Gastrocnemius medialis (tissue), 4 donors: ENCODE results near the gene SYCE3. TPM values are rescaled to one million over a fixed set of nuclear protein-coding genes. Genes with fewer than 3 reads are reported as not detected.

Source experiments
- ATAC-seq, 2 donors: fragments of 150-250 bp; one replicate each; pipeline ENCODE4 v1.9.1; 2016
- DNase-seq, 2 donors: peaks; one replicate each; pipeline ENCODE4 v3.0.0-alpha.2; 2019
- H3K27ac ChIP-seq, 4 donors: fragments of 200-600 bp; sonication (generic); 1 replicate in 1 of 4; 2 replicates in 3 of 4; pipeline ENCODE4 v1.5.1; 2016 to 2018; ENCODE audit warnings: mild to moderate bottlenecking in 2 of 4, moderate library complexity in 1 of 4
- H3K27me3 ChIP-seq, 3 donors: fragments of 200-600 bp; sonication (generic) in 2 of 3; 1 replicate in 1 of 3; 2 replicates in 2 of 3; pipeline versions ENCODE4 v1.5.1 to v1.6.0; 2016 to 2019; ENCODE audit warnings: mild to moderate bottlenecking in 1 of 3, moderate library complexity in 1 of 3
- H3K36me3 ChIP-seq, 2 donors: fragments of 200-600 bp; sonication (generic) in 1 of 2; one replicate each; pipeline ENCODE4 v1.5.1; 2017 to 2018
- H3K4me1 ChIP-seq, 2 donors: fragments of 200-600 bp; sonication (generic) in 1 of 2; one replicate each; pipeline ENCODE4 v1.5.1; 2016 to 2017; ENCODE audit warnings: mild to moderate bottlenecking in 2 of 2
- H3K4me3 ChIP-seq, 4 donors: fragments of 200-600 bp; sonication (generic) in 3 of 4; 1 replicate in 1 of 4; 2 replicates in 3 of 4; pipeline ENCODE4 v1.5.1; 2016 to 2019; ENCODE audit warnings: mild to moderate bottlenecking in 2 of 4
- H3K9me3 ChIP-seq, 3 donors: fragments of 200-600 bp; sonication (generic) in 2 of 3; 1 replicate in 1 of 3; 2 replicates in 2 of 3; pipeline ENCODE4 v1.5.1; 2016 to 2019
- CTCF ChIP-seq, 5 experiments: fragments of 450-650 bp in 3 of 5; fragments of 200-600 bp in 2 of 5; sonication (generic) in 2 of 5; IDR thresholded peaks in 4 of 5; conservative IDR thresholded peaks in 1 of 5; 1 replicate in 4 of 5; 2 replicates in 1 of 5; pipeline ENCODE4 v1.5.1; 2016 to 2019; ENCODE audit warnings: antibody characterized with exemption in 5 of 5, mild to moderate bottlenecking in 3 of 5, moderate library complexity in 3 of 5
- POLR2A ChIP-seq, 2 donors: fragments of 450-650 bp; IDR thresholded peaks; one replicate each; pipeline ENCODE4 v1.6.1; 2017; ENCODE audit warnings: antibody characterized with exemption in 2 of 2, mild to moderate bottlenecking in 2 of 2, moderate library complexity in 2 of 2
- in situ Hi-C, 4 donors: fragments of 200-750 bp; cut with MboI; loops; one replicate each; pipeline versions ENCODE4 v1.15.0 to v1.8.0; 2017; ENCODE audit warnings: low sequenced_read_pairs in 4 of 4
- intact Hi-C: fragments of 100-400 bp; cut with DNase I; formaldehyde crosslinking; loops from one replicate; pipeline ENCODE4 v1.15.1; 2023; ENCODE audit warnings: low total_unique reads
- total RNA-seq, 4 donors: library from RNA; depleted of rRNA; stranded (reverse); fragments of >200 nt; gene quantifications; one replicate each; pipeline versions ENCODE4 v1.1.0 to v1.2.3, GENCODE V29; 2016

The SYCE3 gene
- total RNA-seq, 4 donors from 2014 or later = not detected

GRCh38 chr22:50600967-50601668 lies 38.4 kb upstream of the SYCE3 start:
- no peak for TF ChIP-seq CTCF (IDR thresholded peaks at IDR 0.05 in 4 of 5, conservative IDR thresholded peaks at IDR 0.05 in 1 of 5)
- TF ChIP-seq POLR2A (IDR thresholded peaks at IDR 0.05) = no peak
- H3K27ac ChIP-seq = no peak overlapping the region
- peaks cover 25 to 60% (median 45%) of the 10 kb centered on the region in 3 donors for H3K27me3 ChIP-seq
- no peaks in the 10 kb centered on the region for H3K9me3 ChIP-seq
- H3K4me1 ChIP-seq = no peaks in the 10 kb centered on the region
- ATAC-seq (no peak), DNase-seq (no peak)
- no peaks in the 10 kb centered on the region for H3K36me3 ChIP-seq
- intact Hi-C loops = no loop called here
- H3K4me3 ChIP-seq = peak overlapping the region in 3 of 4 donors; percentile 28 to 35 (median 30)
- in situ Hi-C loops = no loop called here

- Histone ChIP-seq H3K27me3 (peaks cover 25 to 55% (median 45%) of the 10 kb centered on the region in 3 donors), H3K4me1 (no peaks in the 10 kb centered on the region), H3K9me3 (no peaks in the 10 kb centered on the region), H3K27ac (no peak within 1 kb of the TSS), H3K36me3 (no peaks in the 10 kb centered on the region), H3K4me3 (peak within 1 kb of the TSS in 3 of 4 donors; percentile 28 to 35 (median 30))
- intact Hi-C loops = no loop called here
- no peak for TF ChIP-seq CTCF (IDR thresholded peaks at IDR 0.05 in 4 of 5, conservative IDR thresholded peaks at IDR 0.05 in 1 of 5)
- TF ChIP-seq POLR2A (IDR thresholded peaks at IDR 0.05) = no peak
- DNase-seq (no peak), ATAC-seq (no peak)
- in situ Hi-C loops = no loop called here
Observed at GRCh38 chr22:50600538-50600937, 37.8 kb upstream of the SYCE3 start, which contains the start of gene MAPK8IP2. Gene MAPK8IP2, plus strand, starts transcription at chr22:50600793. Its CDS starts 26 bp downstream, at chr22:50600819.

GRCh38 chr22:50599816-50600455 lies 37.2 kb upstream of the SYCE3 start:
- in situ Hi-C loops = no loop called here
- Histone ChIP-seq H3K27me3 (peaks cover 25 to 49% (median 45%) of the 10 kb centered on the region in 3 donors), H3K4me3 (peak overlapping the region in 2 of 4 donors; percentile 28 to 35), H3K9me3 (no peaks in the 10 kb centered on the region), H3K27ac (no peak overlapping the region), H3K4me1 (no peaks in the 10 kb centered on the region), H3K36me3 (no peaks in the 10 kb centered on the region)
- DNase-seq (no peak), ATAC-seq (peak in 1 of 2 donors; percentile 46)
- intact Hi-C loops = no loop called here
- TF ChIP-seq POLR2A (IDR thresholded peaks at IDR 0.05) = no peak
- no peak for TF ChIP-seq CTCF (IDR thresholded peaks at IDR 0.05 in 4 of 5, conservative IDR thresholded peaks at IDR 0.05 in 1 of 5)

- Histone ChIP-seq H3K27ac (no peak overlapping the region), H3K36me3 (no peaks in the 10 kb centered on the region), H3K9me3 (no peaks in the 10 kb centered on the region), H3K4me1 (no peaks in the 10 kb centered on the region), H3K27me3 (peaks cover 12 to 25% (median 24%) of the 10 kb centered on the region in 3 donors), H3K4me3 (no peak overlapping the region)
- intact Hi-C loops = no loop called here
- TF ChIP-seq CTCF (IDR thresholded peaks at IDR 0.05 in 4 of 5, conservative IDR thresholded peaks at IDR 0.05 in 1 of 5) = no peak
- no peak for TF ChIP-seq POLR2A (IDR thresholded peaks at IDR 0.05)
- DNase-seq (no peak), ATAC-seq (no peak)
- in situ Hi-C loops = no loop called here
Observed at GRCh38 chr22:50597097-50597496, 34.4 kb upstream of the SYCE3 start.
